ENCODE results near the gene LRRFIP1. TPM values are rescaled to one million over a fixed set of nuclear protein-coding genes. Genes with fewer than 3 reads are reported as not detected.
A peak's percentile ranks its signal among the peaks of the same experiment; 100 is the strongest.

The LRRFIP1 gene
- total and polyA plus RNA-seq, 2 of the 13 experiments (the other 11 are each of a cell fraction or from before 2014, with no cell fraction given): 15.9 to 40.5 TPM

DNA sequence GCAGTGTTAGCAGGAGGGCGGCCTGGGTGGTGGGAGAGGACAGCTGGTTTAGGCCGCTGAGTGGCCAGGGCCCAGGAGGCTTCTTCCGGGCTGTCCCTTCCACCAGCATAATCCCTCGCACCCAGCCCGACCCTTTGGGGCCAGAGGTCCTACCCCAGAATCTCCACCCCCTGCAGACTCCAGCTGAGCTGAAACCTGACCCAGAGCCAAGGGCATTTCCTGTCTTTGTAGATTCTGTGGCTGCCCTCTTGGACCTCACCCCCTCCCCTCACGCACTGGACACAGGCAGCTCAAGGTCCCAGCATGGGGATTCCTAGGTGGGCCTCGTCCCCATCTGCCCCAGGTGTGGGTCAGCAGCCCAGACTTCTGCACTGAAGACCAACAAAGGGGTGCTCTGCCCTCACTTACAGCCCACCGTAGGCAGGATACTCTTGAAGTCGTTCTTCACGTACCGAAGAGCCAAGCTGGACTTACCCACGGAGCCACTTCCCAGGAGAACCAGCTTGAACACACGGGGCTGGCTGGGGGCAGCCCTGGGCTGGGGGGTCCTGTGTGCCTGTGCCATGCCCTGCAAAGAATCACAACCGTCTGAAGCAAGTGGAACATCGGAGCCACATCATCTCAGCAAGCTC is 41.7 kb upstream of the LRRFIP1 start:
- ChIA-PET CTCF (ENCODE audit: low intra/inter-chr PET ratio, low total read pairs) (no interaction called here), POLR2A (interaction anchor here (1.3 kb wide), 2 partner anchors 9 to 38 kb away, joined by 3 to 5 read pairs; no protein-coding TSS in a partner anchor)
- Histone ChIP-seq H3K9ac (ENCODE audit: insufficient read depth, low read depth, low read length) (peak overlapping the region; percentile 2; the same call in 1 of the 2 replicates), H4K20me1 (ENCODE audit: insufficient read depth, low read length) (peaks cover 16% of the 10 kb centered on the region; the same call in 1 of the 2 replicates), H3K4me2 (ENCODE audit: low read depth, low read length) (peak overlapping the region; percentile 87), H3K4me1 (ENCODE audit: insufficient read depth, low read length) (peaks cover 94% of the 10 kb centered on the region), H3K4me3 (replicated peaks in 1 of 3; ENCODE audit: insufficient read depth in 1 of 3, low read depth in 2 of 3, low read length in 3 of 3) (peak overlapping the region in 2 of 3 experiments; percentile 3 to 36; a peak in 2 of 6 replicates), H2AFZ (ENCODE audit: low read length) (no peak overlapping the region), H3K36me3 (replicated peaks in 1 of 2; ENCODE audit: control insufficient read depth in 1 of 2, insufficient read depth in 2 of 2, low read length in 2 of 2) (peaks cover 11 to 21% of the 10 kb centered on the region in 2 experiments; a peak in 4 of 5 replicates), H3K9me3 (ENCODE audit: low read length) (no peaks in the 10 kb centered on the region), H3K27ac (ENCODE audit: extremely low read length, insufficient read depth, low read length) (peak overlapping the region; percentile 56), H3K79me2 (ENCODE audit: insufficient read depth, low read length) (peaks cover 53% of the 10 kb centered on the region), H3K27me3 (ENCODE audit: control insufficient read depth in 1 of 2, insufficient read depth in 2 of 2, low read length in 2 of 2) (no peaks in the 10 kb centered on the region; a peak in 1 of 5 replicates)
- BruUV-seq (replicated peaks): no TSS peak
- peak; percentile 84 for DNase-seq (ENCODE audit: low spot score)
- in situ Hi-C loops (cut with HindIII; ENCODE audit: extremely low pct_ligation_motif_present, low pct_unique_long_range_greater_than_20kb) (no loop called here), intact Hi-C loops (cut with micrococcal nuclease; ENCODE audit: unreplicated experiment) (no loop called here)
- 32% methylated on average over 12 of the region's 15 CpGs for WGBS (ENCODE audit: low lambda C conversion rate)
- peak; percentile 64 for ATAC-seq
- peak; percentile 83 for FAIRE-seq
- TF ChIP-seq ARID4A (CRISPR knock-in tag; IDR thresholded peaks at IDR 0.05; ENCODE audit: borderline replicate concordance) (peak; percentile 95; the same call in 1 of the 2 replicates), ZNF552 (CRISPR knock-in tag; IDR thresholded peaks at IDR 0.05; ENCODE audit: borderline replicate concordance) (no peak), FIP1L1 (IDR thresholded peaks at IDR 0.05; ENCODE audit: borderline replicate concordance, insufficient read depth, low read depth, low read length) (no peak), KMT2B (CRISPR knock-in tag; IDR thresholded peaks at IDR 0.05) (no peak), SIX4 (CRISPR knock-in tag; IDR thresholded peaks at IDR 0.05) (peak; percentile 100), PHF21A (CRISPR knock-in tag; IDR thresholded peaks at IDR 0.05) (peak; percentile 99), THAP8 (CRISPR knock-in tag; IDR thresholded peaks at IDR 0.05; ENCODE audit: borderline replicate concordance) (no peak), NFKBIZ (CRISPR knock-in tag; IDR thresholded peaks at IDR 0.05) (no peak), ZFY (CRISPR knock-in tag; IDR thresholded peaks at IDR 0.05) (peak; percentile 66)
- TF ChIP-seq, protein P1, sequence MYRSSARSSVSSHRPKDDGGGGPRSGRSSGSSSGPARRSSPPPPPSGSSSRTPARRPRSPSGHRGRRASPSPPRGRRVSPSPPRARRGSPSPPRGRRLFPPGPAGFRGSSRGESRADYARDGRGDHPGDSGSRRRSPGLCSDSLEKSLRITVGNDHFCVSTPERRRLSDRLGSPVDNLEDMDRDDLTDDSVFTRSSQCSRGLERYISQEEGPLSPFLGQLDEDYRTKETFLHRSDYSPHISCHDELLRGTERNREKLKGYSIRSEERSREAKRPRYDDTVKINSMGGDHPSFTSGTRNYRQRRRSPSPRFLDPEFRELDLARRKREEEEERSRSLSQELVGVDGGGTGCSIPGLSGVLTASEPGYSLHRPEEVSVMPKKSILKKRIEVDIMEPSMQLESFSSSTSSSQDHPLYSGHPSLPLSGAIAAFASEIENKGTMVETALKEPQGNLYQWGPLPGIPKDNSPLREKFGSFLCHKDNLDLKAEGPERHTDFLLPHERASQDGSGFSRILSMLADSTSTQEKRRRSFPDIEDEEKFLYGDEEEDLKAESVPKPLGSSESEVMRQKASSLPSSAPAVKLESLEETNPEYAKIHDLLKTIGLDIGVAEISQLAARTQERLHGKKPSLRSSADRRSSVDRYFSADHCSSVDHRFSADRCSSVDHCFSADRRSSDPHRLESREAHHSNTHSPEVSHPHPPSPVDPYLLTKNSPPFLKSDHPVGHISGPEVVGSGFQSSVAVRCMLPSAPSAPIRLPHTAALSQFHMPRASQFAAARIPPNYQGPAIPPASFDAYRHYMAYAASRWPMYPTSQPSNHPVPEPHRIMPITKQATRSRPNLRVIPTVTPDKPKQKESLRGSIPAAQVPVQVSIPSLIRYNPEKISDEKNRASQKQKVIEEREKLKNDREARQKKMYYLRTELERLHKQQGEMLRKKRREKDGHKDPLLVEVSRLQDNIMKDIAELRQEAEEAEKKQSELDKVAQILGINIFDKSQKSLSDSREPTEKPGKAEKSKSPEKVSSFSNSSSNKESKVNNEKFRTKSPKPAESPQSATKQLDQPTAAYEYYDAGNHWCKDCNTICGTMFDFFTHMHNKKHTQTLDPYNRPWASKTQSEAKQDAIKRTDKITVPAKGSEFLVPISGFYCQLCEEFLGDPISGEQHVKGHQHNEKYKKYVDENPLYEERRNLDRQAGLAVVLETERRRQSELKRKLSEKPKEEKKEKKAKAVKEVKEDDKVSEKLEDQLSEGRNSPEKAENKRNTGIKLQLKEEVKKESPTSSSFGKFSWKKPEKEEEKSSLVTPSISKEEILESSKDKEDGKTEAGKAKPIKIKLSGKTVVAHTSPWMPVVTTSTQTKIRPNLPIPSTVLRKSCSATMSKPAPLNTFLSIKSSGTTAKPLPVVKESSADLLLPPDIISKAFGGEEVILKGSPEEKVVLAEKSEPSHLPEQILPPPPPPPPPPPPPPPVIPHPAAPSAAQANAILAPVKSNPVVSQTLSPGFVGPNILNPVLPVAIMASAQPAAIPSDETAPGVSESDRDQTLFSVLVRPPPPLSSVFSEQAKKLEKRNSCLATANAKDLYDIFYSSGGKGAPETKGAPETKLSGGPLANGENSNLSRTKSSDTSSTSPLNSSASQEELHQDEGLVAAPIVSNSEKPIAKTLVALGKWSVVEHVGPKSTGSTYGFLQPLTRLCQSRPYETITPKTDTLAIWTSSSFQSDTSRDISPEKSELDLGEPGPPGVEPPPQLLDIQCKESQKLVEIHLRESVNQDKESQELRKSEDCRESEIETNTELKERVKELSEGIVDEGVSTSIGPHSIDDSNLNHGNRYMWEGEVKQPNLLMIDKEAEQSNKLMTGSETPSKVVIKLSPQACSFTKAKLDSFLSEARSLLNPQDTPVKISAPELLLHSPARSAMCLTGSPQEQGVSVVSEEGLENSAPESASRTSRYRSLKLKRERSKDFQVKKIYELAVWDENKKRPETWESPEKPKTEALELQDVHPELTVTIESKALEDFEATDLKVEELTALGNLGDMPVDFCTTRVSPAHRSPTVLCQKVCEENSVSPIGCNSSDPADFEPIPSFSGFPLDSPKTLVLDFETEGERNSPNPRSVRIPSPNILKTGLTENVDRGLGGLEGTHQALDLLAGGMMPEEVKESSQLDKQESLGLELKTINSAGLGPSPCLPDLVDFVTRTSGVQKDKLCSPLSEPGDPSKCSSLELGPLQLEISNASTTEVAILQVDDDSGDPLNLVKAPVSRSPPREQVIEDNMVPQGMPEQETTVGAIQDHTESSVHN (CRISPR knock-in tag; IDR thresholded peaks at IDR 0.05): no peak; the same call in 1 of the 2 replicates

All from HepG2 (cell line).